HEK293T (cell line): Measurements from ENCODE around the gene ART5.

Experiments used
- CTCF ChIA-PET: fragments of 350-600 bp; formaldehyde crosslinking; extraction: SDS; loops from one replicate; lab custom pipeline; 2021; ENCODE audit warnings: antibody characterized with exemption, inconsistent platforms; lab: Yijun Ruan, JAX
- POLR2A ChIA-PET: fragments of 350-600 bp; formaldehyde crosslinking; extraction: SDS; loops from one replicate; lab custom pipeline; 2020; ENCODE audit warnings: antibody characterized with exemption, inconsistent platforms; lab: Yijun Ruan, JAX
- DNase-seq: peaks from one replicate; pipeline ENCODE4 v3.0.0; 2012; ENCODE audit warnings: mixed read lengths; ENCODE audit errors: extremely low spot score
- ARNT ChIP-seq: fragments of 450-650 bp; IDR thresholded peaks from 2 replicates; pipeline ENCODE4 v1.6.1; 2017; ENCODE audit warnings: mild to moderate bottlenecking
- BHLHE40 ChIP-seq: fragments of 450-650 bp; IDR thresholded peaks from 2 replicates; pipeline ENCODE4 v1.6.1; 2016; ENCODE audit warnings: mild to moderate bottlenecking, moderate library complexity, borderline replicate concordance
- CTBP1 ChIP-seq: fragments of 450-650 bp; IDR thresholded peaks from 2 replicates; pipeline ENCODE4 v1.6.1; 2016; ENCODE audit warnings: borderline replicate concordance
- ELF4 ChIP-seq: fragments of 450-650 bp; IDR thresholded peaks from 2 replicates; pipeline ENCODE4 v1.6.1; 2017; ENCODE audit warnings: antibody characterized with exemption
- FOXA1 ChIP-seq: fragments of 450-650 bp; IDR thresholded peaks from 2 replicates; pipeline ENCODE4 v1.6.1; 2016; ENCODE audit warnings: mild to moderate bottlenecking
- FOXK2 ChIP-seq: fragments of 450-650 bp; IDR thresholded peaks from 2 replicates; pipeline ENCODE4 v1.6.1; 2016; ENCODE audit warnings: mild to moderate bottlenecking
- FOXM1 ChIP-seq: fragments of 450-650 bp; IDR thresholded peaks from 2 replicates; pipeline ENCODE4 v1.6.1; 2017; ENCODE audit warnings: mild to moderate bottlenecking, borderline replicate concordance
- HDGF ChIP-seq: fragments of 450-650 bp; IDR thresholded peaks from 2 replicates; pipeline ENCODE4 v1.6.1; 2017; ENCODE audit warnings: antibody characterized with exemption, borderline replicate concordance
- L3MBTL2 ChIP-seq: fragments of 450-650 bp; conservative IDR thresholded peaks from 2 replicates; pipeline ENCODE4 v1.6.1; 2016; ENCODE audit warnings: mild to moderate bottlenecking
- LEF1 ChIP-seq: fragments of 450-650 bp; IDR thresholded peaks from 2 replicates; pipeline ENCODE4 v1.6.1; 2017; ENCODE audit warnings: mild to moderate bottlenecking, borderline replicate concordance
- NFRKB ChIP-seq: fragments of 450-650 bp; IDR thresholded peaks from 2 replicates; pipeline ENCODE4 v1.6.1; 2016; ENCODE audit warnings: mild to moderate bottlenecking, moderate library complexity
- SP1 ChIP-seq: fragments of 450-650 bp; IDR thresholded peaks from 2 replicates; pipeline ENCODE4 v1.6.1; 2017
- SUZ12 ChIP-seq: fragments of 450-650 bp; IDR thresholded peaks from 2 replicates; pipeline ENCODE4 v1.6.1; 2016; ENCODE audit warnings: mild to moderate bottlenecking
- TARDBP ChIP-seq: fragments of 450-650 bp; IDR thresholded peaks from 2 replicates; pipeline ENCODE4 v1.6.1; 2016
- ZNF384 ChIP-seq: fragments of 450-650 bp; IDR thresholded peaks from 2 replicates; pipeline ENCODE4 v1.6.1; 2016
- TF ChIP-seq, protein P1 (sequence below): fragments of 450-650 bp; IDR thresholded peaks from 2 replicates; pipeline ENCODE4 v1.6.1; 2016

Gene ART5, protein sequence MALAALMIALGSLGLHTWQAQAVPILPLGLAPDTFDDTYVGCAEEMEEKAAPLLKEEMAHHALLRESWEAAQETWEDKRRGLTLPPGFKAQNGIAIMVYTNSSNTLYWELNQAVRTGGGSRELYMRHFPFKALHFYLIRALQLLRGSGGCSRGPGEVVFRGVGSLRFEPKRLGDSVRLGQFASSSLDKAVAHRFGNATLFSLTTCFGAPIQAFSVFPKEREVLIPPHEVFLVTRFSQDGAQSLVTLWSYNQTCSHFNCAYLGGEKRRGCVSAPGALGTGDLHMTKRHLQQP

DNA sequence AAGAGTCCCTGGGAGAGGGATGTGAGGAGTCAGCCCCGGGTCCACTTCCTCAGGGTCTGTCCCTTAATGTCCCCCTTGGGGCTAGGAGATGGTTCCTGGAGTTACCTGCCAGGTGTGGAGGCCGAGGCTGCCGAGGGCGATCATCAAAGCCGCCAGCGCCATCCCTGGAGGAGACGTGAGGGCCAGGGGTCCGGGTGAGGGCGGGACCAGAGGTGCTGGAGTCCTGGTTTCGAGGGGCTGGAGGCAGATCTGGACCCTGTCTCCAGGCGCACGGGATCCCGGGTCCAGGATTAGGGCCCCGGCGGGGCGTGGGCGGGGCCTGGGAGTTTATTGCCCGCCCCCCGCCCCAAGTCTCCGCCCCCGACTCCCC, at the start of gene ART5:
Gene ART5, minus strand, starts transcription at position 292 of the 370 bp plus-strand sequence. Its CDS starts 130 bp downstream, at position 162.
- DNase-seq, result no peak
- POLR2A ChIA-PET, result no interaction called here
- CTCF ChIA-PET, result no interaction called here
- TF ChIP-seq L3MBTL2 (no peak), TARDBP (no peak), CTBP1 (no peak), SP1 (no peak), NFRKB (no peak), HDGF (no peak), ZNF384 (no peak), ELF4 (no peak), ARNT (no peak), LEF1 (no peak), FOXA1 (no peak)

DNA sequence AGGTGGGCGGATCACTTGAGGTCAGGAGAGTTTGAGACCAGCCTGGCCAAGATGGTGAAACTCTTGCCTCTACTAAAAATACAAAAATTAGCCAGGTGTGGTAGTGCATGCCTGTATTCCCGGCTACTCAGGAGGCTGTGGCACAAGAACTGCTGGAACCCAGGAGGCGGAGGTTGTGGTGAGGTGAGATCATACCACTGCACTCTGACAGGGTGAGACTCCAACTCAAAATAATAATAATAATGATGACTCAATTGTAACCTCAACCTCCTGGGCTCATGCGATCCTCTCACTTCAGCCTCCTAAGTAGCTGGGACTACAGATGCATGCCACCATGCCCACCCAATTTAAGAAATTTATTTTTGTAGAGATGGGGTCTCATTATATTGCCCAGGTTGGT, 45.0 kb upstream of the ART5 start:
- TF ChIP-seq L3MBTL2, result no peak
- TF ChIP-seq SP1, result no peak
- no peak for TF ChIP-seq HDGF
- CTCF ChIA-PET, result no interaction called here
- POLR2A ChIA-PET, result no interaction called here
- no peak for DNase-seq

DNA sequence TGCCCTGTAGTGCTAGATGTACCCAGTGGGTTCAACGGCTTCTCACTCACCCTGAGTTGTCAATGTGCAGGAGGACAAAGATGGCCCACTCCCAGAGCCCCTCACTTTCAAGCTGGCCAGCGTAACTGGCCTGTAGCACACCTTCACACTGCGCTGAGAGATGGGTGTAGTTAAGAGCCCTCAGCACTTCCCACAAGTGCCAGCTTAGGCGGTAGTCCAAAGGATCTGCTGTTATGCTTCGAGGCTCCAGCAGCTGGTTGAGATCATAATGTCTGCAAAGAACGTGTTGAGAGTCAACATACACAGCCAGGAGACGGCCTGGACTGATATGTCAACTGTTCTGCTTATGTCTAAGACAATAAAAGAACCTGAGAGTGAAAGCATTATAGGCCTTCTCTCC, 44.1 kb upstream of the ART5 start:
- DNase-seq, result no peak
- POLR2A ChIA-PET, result no interaction called here
- CTCF ChIA-PET, result no interaction called here

DNA sequence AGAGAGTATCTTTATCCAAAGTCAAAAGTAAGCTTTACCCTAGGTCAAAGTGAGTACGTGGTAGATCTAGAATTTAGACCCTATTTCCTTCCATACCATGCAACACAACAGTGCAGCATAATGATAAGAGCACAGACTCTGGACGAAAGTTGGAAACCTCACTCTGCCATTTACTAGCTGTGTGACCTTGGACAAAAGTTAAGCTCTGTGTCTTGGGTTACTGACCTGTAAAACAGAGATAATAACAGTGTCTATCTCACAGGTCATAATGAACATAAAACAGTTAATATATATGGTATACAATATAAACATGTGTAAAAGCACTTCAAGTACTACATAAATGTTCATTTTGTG, 43.0 kb upstream of the ART5 start:
- ChIA-PET CTCF (interaction anchor here (0.6 kb wide), 2 partner anchors 12 to 14 kb away, joined by 5 to 7 read pairs; no protein-coding TSS in a partner anchor), POLR2A (no interaction called here)
- DNase-seq, result no peak
- TF ChIP-seq CTBP1, result no peak
- no peak for TF ChIP-seq FOXK2
- TF ChIP-seq ZNF384, result no peak
- TF ChIP-seq ARNT, result no peak
- TF ChIP-seq SUZ12, result no peak
- TF ChIP-seq TARDBP, result no peak
- TF ChIP-seq NFRKB, result no peak

More for the DNA sequence above, 44.1 kb upstream of the ART5 start:
- no peak for TF ChIP-seq CTBP1
- TF ChIP-seq BHLHE40, result no peak
- no peak for TF ChIP-seq SUZ12
- no peak for TF ChIP-seq HDGF
- no peak for TF ChIP-seq LEF1
- TF ChIP-seq FOXM1, result no peak
- no peak for TF ChIP-seq FOXA1
- no peak for TF ChIP-seq ZNF384
- no peak for TF ChIP-seq FOXK2
- no peak for TF ChIP-seq L3MBTL2
- TF ChIP-seq, protein P1, sequence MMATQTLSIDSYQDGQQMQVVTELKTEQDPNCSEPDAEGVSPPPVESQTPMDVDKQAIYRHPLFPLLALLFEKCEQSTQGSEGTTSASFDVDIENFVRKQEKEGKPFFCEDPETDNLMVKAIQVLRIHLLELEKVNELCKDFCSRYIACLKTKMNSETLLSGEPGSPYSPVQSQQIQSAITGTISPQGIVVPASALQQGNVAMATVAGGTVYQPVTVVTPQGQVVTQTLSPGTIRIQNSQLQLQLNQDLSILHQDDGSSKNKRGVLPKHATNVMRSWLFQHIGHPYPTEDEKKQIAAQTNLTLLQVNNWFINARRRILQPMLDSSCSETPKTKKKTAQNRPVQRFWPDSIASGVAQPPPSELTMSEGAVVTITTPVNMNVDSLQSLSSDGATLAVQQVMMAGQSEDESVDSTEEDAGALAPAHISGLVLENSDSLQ, result no peak
- TF ChIP-seq SP1, result no peak

DNA sequence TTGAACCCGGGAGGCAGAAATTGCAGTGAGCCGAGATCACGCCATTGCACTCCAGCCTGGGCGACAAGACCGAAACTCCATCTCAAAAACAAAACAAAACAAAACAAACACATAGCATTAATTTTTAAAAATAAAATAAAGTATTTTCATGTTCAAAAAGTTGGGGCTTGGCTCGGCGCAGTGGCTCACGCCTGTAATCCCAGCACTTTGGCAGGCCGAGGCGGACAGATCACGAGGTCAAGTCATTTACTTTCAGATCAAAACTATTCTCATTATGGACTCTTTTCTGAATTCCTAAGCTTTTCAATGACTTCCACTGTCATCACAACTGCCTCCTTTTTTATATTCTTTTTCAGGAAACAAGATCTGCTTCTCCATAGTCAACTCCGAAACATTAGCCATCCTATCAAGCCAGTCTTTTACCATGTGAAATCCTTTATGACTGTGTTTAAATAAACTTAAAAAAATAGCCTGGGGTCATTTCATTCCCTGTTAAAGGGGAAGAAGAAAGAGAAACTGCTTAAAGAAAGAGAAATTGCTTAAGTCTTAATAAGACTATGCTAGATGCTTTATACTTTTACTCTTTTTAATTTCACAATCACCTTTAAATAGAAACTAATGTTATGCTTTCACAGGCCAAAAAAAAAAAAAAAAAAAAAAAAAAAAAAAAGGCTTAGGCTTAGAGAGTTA, 42.5 kb upstream of the ART5 start:
- TF ChIP-seq SUZ12, result no peak
- ChIA-PET POLR2A (no interaction called here), CTCF (interaction anchor here (0.6 kb wide), 2 partner anchors 12 to 15 kb away, joined by 5 to 7 read pairs; no protein-coding TSS in a partner anchor)
- DNase-seq, result no peak

DNA sequence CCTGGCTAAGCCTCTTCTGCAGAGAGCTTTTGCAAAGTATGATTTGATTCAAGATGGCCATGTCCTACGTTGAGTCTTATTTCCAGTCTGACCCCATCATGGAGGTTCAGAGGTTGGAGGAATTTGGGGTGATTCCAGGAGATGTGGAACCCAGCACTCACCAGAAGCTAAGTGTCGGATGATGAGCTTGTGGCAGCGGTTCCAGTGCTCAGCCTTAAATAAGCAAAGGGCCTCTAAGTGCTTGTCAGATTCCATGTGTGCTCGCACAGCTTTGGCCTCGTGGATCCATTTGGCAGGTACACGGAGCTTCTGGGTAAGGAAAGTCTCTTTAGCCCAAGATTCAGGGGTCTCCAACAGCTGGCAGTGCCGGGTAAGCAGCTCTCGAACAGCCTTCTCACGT, 41.2 kb upstream of the ART5 start:
- ChIA-PET CTCF (no interaction called here), POLR2A (no interaction called here)
- DNase-seq, result no peak
- TF ChIP-seq L3MBTL2 (no peak), BHLHE40 (no peak), FOXK2 (no peak), FOXA1 (no peak), SUZ12 (no peak), TARDBP (no peak), LEF1 (no peak), FOXM1 (no peak), CTBP1 (no peak), NFRKB (no peak), ELF4 (no peak), HDGF (no peak), ZNF384 (no peak), ARNT (no peak), SP1 (no peak)
- TF ChIP-seq, protein P1, result no peak

DNA sequence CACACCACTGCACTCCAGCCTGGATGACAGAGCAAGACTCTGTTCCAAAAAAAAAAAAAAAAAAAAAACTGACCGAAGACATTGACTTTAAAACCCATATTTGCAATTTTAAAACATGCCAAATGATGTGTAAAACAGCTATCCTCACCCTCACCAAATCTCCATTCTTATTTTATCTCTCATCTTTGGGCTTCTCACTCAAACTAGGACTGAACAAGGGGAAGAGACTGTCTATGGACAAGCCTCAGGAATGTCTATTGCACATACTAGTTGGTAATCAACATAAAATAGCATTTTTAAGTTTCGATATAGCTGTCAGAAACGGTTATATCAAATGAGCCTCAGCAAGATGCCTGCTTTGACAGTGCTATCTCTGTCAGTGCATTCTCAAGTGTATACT, 37.3 kb upstream of the ART5 start:
- POLR2A ChIA-PET, result no interaction called here
- no peak for DNase-seq
- CTCF ChIA-PET, result no interaction called here
- TF ChIP-seq FOXA1, result no peak
- no peak for TF ChIP-seq SUZ12

DNA sequence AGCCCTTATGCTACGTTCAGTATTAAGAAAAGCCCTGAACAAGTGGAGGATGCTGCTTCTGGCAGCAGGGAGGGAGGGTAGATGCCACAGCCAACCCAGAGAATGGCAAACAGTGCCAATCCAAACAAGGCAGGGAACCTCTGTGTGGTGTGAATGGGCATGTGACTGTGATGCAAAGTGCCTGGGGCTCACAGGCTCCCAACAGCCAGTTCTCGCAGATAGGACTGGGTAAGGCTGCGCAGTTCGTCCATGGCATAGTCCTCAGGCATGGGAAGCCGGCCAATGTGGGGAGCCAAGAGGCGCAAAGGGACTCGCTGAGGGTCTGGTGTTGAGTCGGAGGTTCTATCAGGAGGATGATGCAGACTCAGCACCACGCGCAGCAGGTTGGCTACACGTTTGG, 34.2 kb upstream of the ART5 start:
- ChIA-PET POLR2A (no interaction called here), CTCF (no interaction called here)
- no peak for DNase-seq
- no peak for TF ChIP-seq HDGF
- no peak for TF ChIP-seq TARDBP
- TF ChIP-seq ELF4, result no peak
- TF ChIP-seq NFRKB, result no peak
- no peak for TF ChIP-seq ARNT
- no peak for TF ChIP-seq CTBP1
- no peak for TF ChIP-seq LEF1
- no peak for TF ChIP-seq BHLHE40
- no peak for TF ChIP-seq SP1
- TF ChIP-seq FOXM1, result no peak
- TF ChIP-seq SUZ12, result no peak
- TF ChIP-seq, protein P1, result no peak
- TF ChIP-seq L3MBTL2, result no peak
- no peak for TF ChIP-seq FOXA1
- no peak for TF ChIP-seq FOXK2
- TF ChIP-seq ZNF384, result no peak
